GM23248 (cell line): Measurements from ENCODE around the gene SPEM2. TPM values are rescaled to one million over a fixed set of nuclear protein-coding genes. Genes with fewer than 3 reads are reported as not detected.

Experiments used
- DNase-seq: peaks from one replicate; pipeline ENCODE4 v3.0.0-alpha.2; 2015
- H2AFZ ChIP-seq: fragments of 200-600 bp; sonication (generic); 2 replicates; pipeline ENCODE4 v1.6.1; 2016; ENCODE audit warnings: antibody characterized with exemption
- H3F3A ChIP-seq: fragments of 200-600 bp; sonication (generic); 2 replicates; pipeline ENCODE4 v1.6.1; 2016; ENCODE audit warnings: mild to moderate bottlenecking, antibody characterized with exemption, mixed run types; ENCODE audit not compliant: insufficient read depth
- H3K27ac ChIP-seq: fragments of 200-600 bp; sonication (generic); 2 replicates; pipeline ENCODE4 v1.5.1; 2016; ENCODE audit warnings: mild to moderate bottlenecking
- H3K27me3 ChIP-seq: fragments of 200-600 bp; sonication (generic); replicated peaks from 2 replicates; pipeline ENCODE4 v1.6.1; 2016; ENCODE audit warnings: mild to moderate bottlenecking; ENCODE audit not compliant: insufficient read depth
- H3K36me3 ChIP-seq: fragments of 200-600 bp; sonication (generic); 2 replicates; pipeline ENCODE4 v1.6.1; 2016; ENCODE audit warnings: low read depth, mild to moderate bottlenecking
- H3K4me1 ChIP-seq: fragments of 200-600 bp; sonication (generic); 2 replicates; pipeline ENCODE4 v1.6.1; 2016; ENCODE audit warnings: mild to moderate bottlenecking; ENCODE audit not compliant: insufficient read depth
- H3K4me2 ChIP-seq: fragments of 200-600 bp; sonication (generic); one replicate; pipeline ENCODE4 v1.6.1; 2016; ENCODE audit warnings: mild to moderate bottlenecking; ENCODE audit not compliant: unreplicated experiment
- H3K4me3 ChIP-seq: fragments of 200-600 bp; sonication (generic); 2 replicates; pipeline ENCODE4 v1.5.1; 2016; ENCODE audit warnings: mild to moderate bottlenecking
- H3K79me2 ChIP-seq: fragments of 200-600 bp; sonication (generic); 2 replicates; pipeline ENCODE4 v1.6.1; 2016; ENCODE audit warnings: mild to moderate bottlenecking; ENCODE audit not compliant: insufficient read depth
- H3K9ac ChIP-seq: fragments of 200-600 bp; sonication (generic); 2 replicates; pipeline ENCODE4 v1.6.1; 2016; ENCODE audit warnings: mild to moderate bottlenecking
- H3K9me2 ChIP-seq: fragments of 200-600 bp; sonication (generic); 2 replicates; pipeline ENCODE4 v1.6.1; 2016; ENCODE audit warnings: mixed run types, mild to moderate bottlenecking, moderate library complexity; ENCODE audit not compliant: insufficient read depth
- H3K9me3 ChIP-seq: fragments of 200-600 bp; sonication (generic); one replicate; pipeline ENCODE4 v1.6.1; 2017; ENCODE audit warnings: low read depth
- H4K20me1 ChIP-seq: fragments of 200-600 bp; sonication (generic); 2 replicates; pipeline ENCODE4 v1.6.0; 2016; ENCODE audit not compliant: insufficient read depth
- EZH2 ChIP-seq: fragments of 200-600 bp; sonication (generic); IDR thresholded peaks from 2 replicates; pipeline ENCODE4 v1.6.1; 2018; ENCODE audit warnings: antibody characterized with exemption, mild to moderate bottlenecking; ENCODE audit not compliant: insufficient read depth, poor library complexity, severe bottlenecking
- EZH2phosphoT487 ChIP-seq: fragments of 200-600 bp; sonication (generic); IDR thresholded peaks from 2 replicates; pipeline ENCODE4 v1.6.1; 2018; ENCODE audit warnings: antibody characterized with exemption, moderate library complexity, mild to moderate bottlenecking, low read depth; ENCODE audit not compliant: insufficient read depth
- WGBS, 2 experiments: methylation state at CpG; one replicate each; pipeline ENCODE4 v1.1.6; 2015 to 2017; ENCODE audit warnings: low lambda C conversion rate in 2 of 2, low coverage in 1 of 2; ENCODE audit errors: missing lambda C conversion rate in 2 of 2; 5-methylcytosine and 5-hydroxymethylcytosine counted together
- in situ Hi-C: fragments of 300-500 bp; cut with MboI; formaldehyde crosslinking; loops from 2 replicates; pipeline ENCODE4 v1.15.0; 2020
- polyA plus RNA-seq: library from polyadenylated mRNA; unstranded; fragments of >200 nt; fragmentation: Nextera tagmentation; extraction: Ambion mirVana; gene quantifications from 2 replicates; pipeline ENCODE4 v1.2.1, GENCODE V29; 2016
- total RNA-seq: library from RNA; depleted of rRNA; stranded (reverse); fragments of >200 nt; shearing (Covaris generic); gene quantifications from 2 replicates; pipeline ENCODE4 v1.2.3, GENCODE V29; 2014

The SPEM2 gene
- total and polyA plus RNA-seq, 2 experiments from 2014 or later: not detected

DNA sequence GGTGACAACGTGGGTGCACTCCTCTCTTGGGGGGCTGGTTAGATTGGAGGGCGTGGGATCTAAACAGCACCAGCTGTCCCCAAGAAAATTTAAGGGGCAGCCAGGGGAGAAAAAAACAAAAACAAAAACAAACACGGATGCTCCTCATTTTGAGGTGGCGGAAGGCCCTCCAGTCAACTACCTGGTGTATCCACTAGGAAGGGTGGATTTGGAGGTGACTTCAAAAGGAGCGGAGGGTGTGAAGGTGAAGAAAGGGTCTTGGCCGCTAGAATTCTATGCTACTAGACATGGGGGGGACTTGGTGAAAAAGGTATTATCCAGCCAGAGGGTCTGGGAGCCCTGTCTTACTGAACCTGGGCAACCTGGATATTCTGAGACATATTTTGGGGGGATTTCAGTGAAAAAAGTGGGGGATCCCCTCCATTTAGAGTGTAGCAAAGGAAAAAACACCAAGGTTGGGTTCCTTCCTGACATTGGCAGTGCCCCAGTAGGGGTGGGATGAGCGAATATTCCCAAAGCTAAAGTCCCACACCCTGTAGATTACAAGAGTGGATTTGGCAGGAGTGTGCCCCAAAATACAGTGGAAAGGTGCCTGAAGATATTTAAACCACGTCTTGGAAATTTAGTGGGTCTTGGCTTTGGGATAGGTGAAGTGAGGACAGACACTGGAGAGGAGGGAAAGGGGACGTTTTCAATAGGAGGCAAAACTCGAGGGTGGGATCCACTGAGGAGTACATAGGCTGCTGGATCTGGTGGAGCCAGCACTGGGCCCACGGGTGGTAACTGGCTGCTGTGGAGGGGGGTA, 13.4 kb downstream of the SPEM2 start:
- Histone ChIP-seq H2AFZ (no peak overlapping the region), H3K4me1 (peaks cover 12% of the 10 kb centered on the region), H3K4me3 (no peak overlapping the region), H3K27ac (no peak overlapping the region), H3K9ac (no peak overlapping the region), H3K79me2 (no peaks in the 10 kb centered on the region), H3K27me3 (peaks cover 32% of the 10 kb centered on the region; the same call in 1 of the 2 replicates), H4K20me1 (no peaks in the 10 kb centered on the region), H3K4me2 (no peak overlapping the region), H3K36me3 (no peaks in the 10 kb centered on the region), H3K9me3 (no peaks in the 10 kb centered on the region), H3F3A (peaks cover 4% of the 10 kb centered on the region; the same call in 1 of the 2 replicates), H3K9me2 (no peaks in the 10 kb centered on the region)
- no peak for DNase-seq
- in situ Hi-C loops: no loop called here
- TF ChIP-seq EZH2phosphoT487 (no peak), EZH2 (peak; percentile 67)
- WGBS, 2 experiments: 52 to 57% methylated on average over 11 of the region's 11 CpGs

- Histone ChIP-seq H4K20me1 (no peaks in the 10 kb centered on the region), H3K9ac (no peak within 1 kb of the TSS), H3F3A (peaks cover 10% of the 10 kb centered on the region), H3K4me3 (peak within 1 kb of the TSS; percentile 46), H3K36me3 (no peaks in the 10 kb centered on the region), H3K79me2 (no peaks in the 10 kb centered on the region), H3K9me2 (no peaks in the 10 kb centered on the region), H3K27me3 (peaks cover 32% of the 10 kb centered on the region; the same call in 1 of the 2 replicates), H3K9me3 (no peaks in the 10 kb centered on the region), H3K4me2 (peak within 1 kb of the TSS; percentile 48), H3K27ac (no peak within 1 kb of the TSS), H2AFZ (no peak within 1 kb of the TSS), H3K4me1 (peaks cover 16% of the 10 kb centered on the region)
- peak; percentile 19 for DNase-seq
- WGBS, 2 experiments: 3 to 8% methylated on average over 31 to 41 of the region's 50 CpGs
- in situ Hi-C loops: no loop called here
- 0 out of 2 replicates have a peak, but pooled peaks have one; percentile 72 for TF ChIP-seq EZH2phosphoT487
- TF ChIP-seq EZH2: peak; percentile 86
These were observed 14.2 kb downstream of the SPEM2 start, which contains the start of gene FGF11 for GRCh38 chr17:7439462-7440112. Gene FGF11, plus strand, starts transcription at chr17:7439512. Its CDS starts 109 bp downstream, at chr17:7439621.

DNA sequence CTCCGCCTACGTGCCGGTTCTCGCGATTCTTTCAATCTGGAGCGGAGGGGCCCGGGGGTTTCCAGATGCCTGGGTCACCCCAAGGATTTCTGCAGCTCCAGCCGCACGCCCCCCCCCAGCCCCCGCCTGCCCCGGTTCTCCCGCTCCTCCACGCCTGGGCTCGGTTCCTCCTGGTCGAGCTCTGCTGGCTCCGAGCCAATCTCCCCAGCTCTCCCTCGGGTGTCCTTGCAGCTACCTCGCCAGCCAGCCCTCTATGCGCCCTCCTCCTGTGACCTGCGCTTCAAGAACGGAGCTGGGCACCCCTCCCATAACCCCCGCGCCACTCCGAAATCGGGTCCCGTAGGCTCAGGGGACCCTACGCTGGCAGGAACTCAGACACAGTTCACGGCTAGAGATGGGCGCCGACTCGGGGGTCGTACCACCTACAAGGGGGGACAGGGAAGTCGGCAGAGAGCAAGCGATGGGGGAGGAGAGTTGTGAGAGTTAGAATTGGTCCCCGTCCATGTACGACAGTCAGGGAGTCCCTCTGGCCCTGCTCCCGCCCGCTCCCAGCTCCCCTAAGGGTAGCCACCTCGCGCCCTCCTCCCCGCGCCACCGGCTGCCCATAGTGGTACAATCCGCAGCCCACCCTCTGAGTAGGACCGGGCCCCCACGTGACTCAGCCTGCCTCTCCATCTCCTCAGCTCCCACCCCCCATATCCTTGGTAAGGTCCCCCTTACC, 14.9 kb downstream of the SPEM2 start:
- Histone ChIP-seq H3K4me2 (peak overlapping the region; percentile 48), H3K36me3 (no peaks in the 10 kb centered on the region), H3K9ac (no peak overlapping the region), H3K4me3 (peak overlapping the region; percentile 46), H4K20me1 (no peaks in the 10 kb centered on the region), H3K27ac (no peak overlapping the region), H3K9me3 (no peaks in the 10 kb centered on the region), H3K79me2 (no peaks in the 10 kb centered on the region), H3F3A (peaks cover 11% of the 10 kb centered on the region), H3K9me2 (no peaks in the 10 kb centered on the region), H3K27me3 (peaks cover 32% of the 10 kb centered on the region; the same call in 1 of the 2 replicates), H2AFZ (no peak overlapping the region), H3K4me1 (peaks cover 16% of the 10 kb centered on the region)
- WGBS, 2 experiments: 10 to 12% methylated on average over 32 to 46 of the region's 46 CpGs
- in situ Hi-C loops: no loop called here
- DNase-seq: peak; percentile 31
- TF ChIP-seq EZH2phosphoT487 (no peak), EZH2 (no peak)

- no peak overlapping the region for H3K27ac ChIP-seq
- peaks cover 11% of the 10 kb centered on the region for H3F3A ChIP-seq
- peak overlapping the region; percentile 48 for H3K4me2 ChIP-seq
- no peak overlapping the region for H3K4me3 ChIP-seq
- peak; percentile 52 for DNase-seq
- no peaks in the 10 kb centered on the region for H3K9me2 ChIP-seq
- no peaks in the 10 kb centered on the region for H3K9me3 ChIP-seq
- in situ Hi-C loops: no loop called here
- H4K20me1 ChIP-seq: no peaks in the 10 kb centered on the region
- H3K27me3 ChIP-seq: peaks cover 32% of the 10 kb centered on the region; the same call in 1 of the 2 replicates
- H3K36me3 ChIP-seq: no peaks in the 10 kb centered on the region
- TF ChIP-seq EZH2 (peak; percentile 29), EZH2phosphoT487 (no peak)
- peaks cover 16% of the 10 kb centered on the region for H3K4me1 ChIP-seq
- H2AFZ ChIP-seq: no peak overlapping the region
- 13 to 14% methylated on average over 10 of the region's 12 CpGs for WGBS, 2 experiments
- H3K79me2 ChIP-seq: no peaks in the 10 kb centered on the region
- H3K9ac ChIP-seq: no peak overlapping the region
These were observed 15.4 kb downstream of the SPEM2 start for GRCh38 chr17:7440834-7441195.
